ENCODE data around the gene ARHGEF1. TPM values are rescaled to one million over a fixed set of nuclear protein-coding genes. Genes with fewer than 3 reads are reported as not detected.
A peak's percentile ranks its signal among the peaks of the same experiment; 100 is the strongest.
"Not testable (repeated sequence)": the region's sequence is repeated elsewhere in the genome, so short reads cannot be mapped to it uniquely, and the experiment has no call there.

The ARHGEF1 gene
- total RNA-seq, 1 donor from 2014 or later: 37.4 TPM

DNA sequence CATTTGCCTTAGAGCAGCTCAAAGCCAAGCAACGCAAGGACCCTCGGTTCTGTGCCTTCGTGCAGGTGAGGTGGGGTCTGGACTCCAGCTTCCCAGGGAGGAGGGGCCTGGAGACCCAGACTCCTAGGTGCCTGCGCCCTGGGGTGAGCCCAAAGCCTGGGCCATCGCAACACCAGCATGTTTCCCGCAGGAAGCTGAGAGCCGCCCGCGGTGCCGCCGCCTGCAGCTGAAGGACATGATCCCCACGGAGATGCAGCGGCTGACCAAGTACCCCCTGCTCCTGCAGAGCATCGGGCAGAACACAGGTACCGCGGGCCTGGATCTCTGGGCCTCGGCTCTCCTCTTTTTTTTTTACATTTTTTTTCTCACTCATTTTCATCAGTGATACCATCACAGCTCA lies 19.6 kb downstream of the ARHGEF1 start:
- no peak for DNase-seq (ENCODE audit: low spot score)
- no peak for ATAC-seq

- no peak for DNase-seq (ENCODE audit: low spot score)
- ATAC-seq: no peak
Observed at GRCh38 chr19:41903193-41903953, 20.4 kb downstream of the ARHGEF1 start.

DNA sequence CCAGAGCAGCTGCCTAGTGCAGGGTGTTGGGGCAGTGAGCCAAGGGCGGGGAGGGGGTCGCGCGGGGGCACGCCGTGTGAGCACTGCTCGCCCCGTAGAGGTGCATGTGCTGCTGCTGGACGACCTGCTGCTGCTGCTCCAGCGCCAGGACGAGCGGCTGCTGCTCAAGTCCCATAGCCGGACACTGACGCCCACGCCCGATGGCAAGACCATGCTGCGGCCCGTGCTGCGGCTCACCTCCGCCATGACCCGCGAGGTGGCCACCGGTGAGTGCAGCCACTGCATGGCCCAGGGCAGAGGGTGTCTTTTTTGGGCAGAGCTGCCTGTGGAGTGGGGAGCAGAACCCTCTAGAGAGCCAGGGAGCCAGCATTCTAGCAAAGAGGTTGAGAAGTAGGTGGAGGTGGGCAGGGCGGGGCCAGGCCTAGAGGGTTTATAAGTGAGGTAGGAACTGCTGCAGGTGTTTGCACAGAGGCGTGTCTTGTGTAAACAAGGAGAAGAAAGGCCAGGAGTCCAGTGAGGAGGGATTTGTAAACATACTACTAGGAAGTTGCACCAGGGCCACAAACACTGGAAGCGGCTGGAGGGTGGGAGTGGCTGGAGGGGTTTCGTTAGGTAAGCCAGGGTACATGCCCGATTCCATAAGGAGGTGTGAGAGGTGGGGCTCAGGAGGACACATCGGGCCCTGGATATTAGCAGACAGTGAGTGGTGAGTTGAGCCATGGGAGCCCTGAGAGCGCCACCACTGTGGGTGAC lies 21.3 kb downstream of the ARHGEF1 start:
- ATAC-seq: peak; percentile 44

DNA sequence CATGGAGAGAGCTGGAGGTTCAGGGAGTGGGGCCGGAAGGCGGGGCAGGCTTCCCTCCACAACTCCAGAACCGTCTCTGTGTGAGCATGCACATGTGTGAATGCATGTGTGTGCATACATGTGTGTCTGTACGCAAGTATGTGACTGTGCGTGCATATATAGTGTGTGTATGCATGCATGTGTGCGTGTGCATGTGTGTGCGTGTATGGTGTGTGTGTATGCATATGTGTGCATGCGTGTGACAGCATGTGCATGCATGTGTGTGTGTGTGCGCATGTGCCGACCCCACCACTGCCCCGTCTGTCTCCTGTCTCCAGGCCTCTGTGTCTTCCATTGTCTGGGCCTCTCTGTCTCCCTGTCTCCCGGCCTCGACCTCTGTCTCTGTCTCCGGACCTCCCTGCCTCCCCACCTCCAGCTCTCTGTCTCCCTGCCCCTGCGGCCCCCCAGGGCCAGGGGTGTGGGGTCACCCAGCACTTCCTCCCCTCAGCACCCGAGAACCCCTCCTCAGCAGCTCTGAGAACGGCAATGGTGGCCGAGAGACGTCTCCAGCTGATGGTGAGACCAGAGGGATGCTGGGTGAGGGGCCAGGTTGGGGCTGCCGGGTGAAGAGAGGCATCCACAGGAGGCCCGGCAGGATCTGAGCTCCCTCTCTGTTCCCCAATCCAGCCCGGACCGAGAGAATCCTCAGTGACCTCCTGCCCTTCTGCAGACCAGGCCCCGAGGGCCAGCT lies 22.5 kb downstream of the ARHGEF1 start:
- DNase-seq (ENCODE audit: low spot score): no peak

More for the DNA sequence above, 21.3 kb downstream of the ARHGEF1 start:
- no peak for DNase-seq (ENCODE audit: low spot score)

DNA sequence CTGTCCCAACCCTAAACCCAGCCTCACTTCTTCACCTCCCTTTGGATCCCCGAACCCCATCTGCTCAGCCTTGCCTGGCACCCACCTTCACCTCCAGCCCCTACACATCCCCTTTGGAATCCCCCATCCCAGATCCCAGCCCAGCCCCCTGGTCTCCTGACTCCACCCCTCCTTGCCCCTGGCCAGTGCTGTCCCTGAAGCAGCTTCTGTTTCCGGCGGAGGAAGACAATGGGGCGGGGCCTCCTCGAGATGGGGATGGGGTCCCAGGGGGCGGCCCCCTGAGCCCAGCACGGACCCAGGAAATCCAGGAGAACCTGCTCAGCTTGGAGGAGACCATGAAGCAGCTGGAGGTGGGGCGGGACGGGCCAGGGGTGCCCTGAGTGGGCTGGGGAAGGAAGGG lies 23.3 kb downstream of the ARHGEF1 start:
- DNase-seq (ENCODE audit: low spot score) (no peak), ATAC-seq (no peak)

More for the DNA sequence above, 22.5 kb downstream of the ARHGEF1 start:
- ATAC-seq: no peak

- DNase-seq (ENCODE audit: low spot score): no peak
- ATAC-seq: no peak
Observed at GRCh38 chr19:41906916-41907680, 24.1 kb downstream of the ARHGEF1 start.

DNA sequence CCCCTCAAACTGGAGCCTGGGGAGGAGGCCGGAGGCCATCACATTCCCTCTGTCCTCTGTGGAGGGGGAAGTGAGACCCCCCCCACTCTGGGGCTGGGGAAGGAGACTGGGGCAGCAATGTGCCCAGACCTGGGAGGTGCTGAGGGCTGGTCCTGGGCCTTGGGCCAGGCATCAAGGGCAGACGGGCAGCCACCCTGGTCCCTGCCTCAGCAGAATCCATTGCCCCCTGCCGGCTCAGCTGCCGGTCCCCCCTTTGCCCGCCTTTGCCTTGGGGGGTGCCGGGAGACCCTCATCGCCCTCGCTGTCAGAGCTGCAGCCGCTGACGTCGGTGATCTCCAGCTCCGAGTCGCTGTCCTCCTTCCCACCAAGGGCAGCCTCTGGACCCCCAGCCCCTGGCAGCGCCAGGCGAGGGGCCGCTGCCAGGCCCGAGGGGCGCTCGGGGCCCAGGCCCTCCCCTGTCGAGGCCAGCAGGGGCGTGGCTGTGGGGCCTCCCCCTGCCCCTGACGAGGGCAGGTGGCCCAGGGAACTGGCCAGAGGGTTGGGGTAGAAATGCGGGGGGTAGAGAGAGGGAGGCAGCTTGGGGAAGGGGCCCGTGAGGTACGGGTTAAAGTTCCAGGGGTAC lies 25.1 kb downstream of the ARHGEF1 start:
- no peak for DNase-seq (ENCODE audit: low spot score)

DNA sequence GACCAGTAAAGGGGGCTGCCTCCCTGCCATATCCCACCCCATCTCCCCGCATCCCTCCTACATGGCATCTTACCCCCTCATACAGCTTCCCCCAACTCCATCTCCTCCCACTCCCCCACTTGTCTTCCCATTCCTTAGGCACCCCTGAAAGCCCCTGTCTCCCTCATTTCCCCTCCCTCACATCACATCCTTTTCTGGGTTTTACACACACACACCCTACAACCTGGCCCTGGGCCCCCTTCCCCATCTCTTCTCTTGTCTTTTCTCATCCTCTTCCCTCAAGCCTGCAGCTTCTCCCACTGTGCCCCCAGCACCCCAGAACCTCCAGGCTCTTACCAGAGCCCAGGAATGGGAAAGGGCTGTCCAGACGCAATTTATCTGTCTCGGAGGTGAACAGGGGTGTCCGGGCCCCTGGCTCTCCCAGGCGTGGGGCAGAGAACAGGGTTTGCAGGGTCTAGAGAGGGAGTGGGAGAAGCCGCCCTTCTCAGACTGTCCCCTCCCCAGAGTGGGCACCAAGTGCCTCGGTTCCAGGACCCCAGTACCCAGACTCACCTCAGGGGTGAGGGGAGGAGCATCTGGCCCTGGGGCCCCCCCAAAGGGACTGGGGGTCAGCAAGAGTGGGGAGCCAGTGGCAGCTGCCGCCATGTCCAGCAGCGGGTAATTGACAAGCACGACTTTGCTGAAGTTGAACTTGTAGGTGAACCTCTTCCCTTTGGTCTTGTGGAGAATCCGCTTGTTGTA lies 25.9 kb downstream of the ARHGEF1 start:
- ATAC-seq (no peak), DNase-seq (ENCODE audit: low spot score) (no peak)

More for the DNA sequence above, 25.1 kb downstream of the ARHGEF1 start:
- ATAC-seq: no peak

DNA sequence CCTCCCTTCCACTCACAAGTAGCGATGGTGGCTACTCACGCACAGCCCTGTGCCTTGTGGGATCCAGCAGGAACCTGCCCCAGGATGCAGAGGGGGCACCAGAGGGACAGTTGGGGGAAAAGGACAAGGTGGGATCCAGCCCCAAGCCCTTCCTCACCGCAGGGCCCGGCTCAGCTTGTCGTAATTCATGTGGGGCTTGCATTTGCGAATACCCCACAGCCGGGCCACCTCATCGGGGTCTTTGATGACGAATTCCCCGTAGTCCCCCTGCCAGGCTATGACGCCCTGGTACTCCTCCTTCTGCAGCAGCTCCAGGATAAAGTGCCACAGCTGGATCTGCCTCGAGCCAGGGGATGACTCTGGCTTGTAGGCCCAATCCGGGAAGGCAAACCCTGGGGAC lies 26.7 kb downstream of the ARHGEF1 start:
- no peak for ATAC-seq
- DNase-seq (ENCODE audit: low spot score): no peak

GRCh38 chr19:41910240-41910991 lies 27.4 kb downstream of the ARHGEF1 start:
- DNase-seq (ENCODE audit: low spot score) (no peak), ATAC-seq (peak; percentile 4)

DNA sequence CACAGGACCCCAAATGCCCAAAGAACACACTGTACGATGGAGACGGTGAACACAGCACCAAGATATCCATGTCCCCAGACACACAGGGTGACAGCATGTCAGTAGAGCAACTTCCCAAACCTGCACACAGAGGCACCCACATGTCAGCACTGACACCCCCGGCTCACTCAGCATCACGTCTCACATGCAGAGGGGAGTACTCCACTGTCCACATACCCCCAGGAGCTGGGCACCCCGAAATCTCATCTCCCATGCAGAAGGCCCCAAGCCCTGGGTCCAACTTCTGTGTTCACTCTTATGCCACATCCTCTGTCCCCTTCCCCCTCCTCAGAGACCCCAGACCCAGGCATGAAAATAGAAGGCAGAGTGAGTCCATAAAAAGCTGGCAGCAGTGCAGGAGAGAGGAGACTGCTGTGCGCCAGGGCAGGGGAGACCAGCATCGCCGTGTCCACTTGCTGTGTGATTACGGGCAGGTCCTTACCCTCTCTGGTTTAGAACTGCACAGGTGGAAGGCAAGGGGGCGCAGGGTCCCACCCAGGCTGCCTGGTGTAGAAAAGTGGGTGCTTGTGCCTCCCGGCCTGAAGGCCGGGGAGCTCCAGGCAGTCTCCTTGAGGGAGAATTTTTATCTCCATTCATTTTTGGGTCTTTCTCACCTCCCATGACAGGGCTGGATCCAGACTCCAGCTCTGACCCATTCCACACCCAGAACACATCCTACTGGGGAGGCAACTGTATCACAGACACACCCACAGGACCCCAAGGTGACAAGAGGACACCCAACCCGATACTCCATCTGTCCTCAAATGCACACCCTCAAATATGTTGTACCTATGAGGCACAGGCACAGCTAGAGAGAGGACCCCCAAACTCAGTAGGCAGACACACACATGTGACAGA lies 28.3 kb downstream of the ARHGEF1 start:
- ATAC-seq: no peak
- no peak for DNase-seq (ENCODE audit: low spot score)

DNA sequence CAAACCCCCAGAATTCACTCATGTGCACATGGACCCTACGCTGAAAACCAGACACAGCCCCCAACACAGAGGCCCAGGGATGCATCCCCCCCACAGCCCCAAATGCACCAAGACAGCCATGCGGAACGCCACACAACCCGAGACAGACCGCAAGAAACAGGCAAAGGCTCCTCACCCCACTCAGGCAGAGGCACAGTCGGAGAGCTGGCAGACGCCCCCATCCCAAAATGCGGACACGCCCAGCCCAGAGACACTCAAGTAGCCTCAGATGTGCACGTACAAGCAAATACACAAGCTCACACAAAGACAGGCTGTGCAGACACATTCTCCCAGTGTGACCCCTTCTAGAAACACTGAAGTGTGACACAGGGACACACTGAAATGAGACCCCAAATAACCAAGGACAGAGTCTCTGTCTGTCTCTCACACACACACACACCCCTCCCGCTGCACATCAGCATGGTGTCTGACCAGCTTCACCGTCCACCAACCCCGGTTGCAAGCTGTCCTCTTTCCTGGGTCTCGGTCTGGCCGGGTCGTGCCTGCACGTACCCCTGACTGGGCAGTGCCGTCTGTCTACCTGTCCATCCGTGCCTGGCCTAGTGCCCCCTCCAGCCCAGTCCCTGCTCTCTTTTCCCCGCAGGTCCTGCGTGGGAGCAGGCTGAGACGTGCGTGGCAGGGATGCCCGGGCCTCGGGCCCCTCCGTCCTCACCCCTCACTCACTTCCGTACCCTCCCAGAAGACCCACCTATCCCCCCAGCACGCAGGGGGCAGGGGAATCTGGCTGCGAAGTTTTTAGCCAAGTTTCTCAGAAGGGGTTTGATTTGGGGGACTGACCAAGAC lies 29.1 kb downstream of the ARHGEF1 start:
- DNase-seq (ENCODE audit: low spot score): no peak
- ATAC-seq: no peak

GRCh38 chr19:41912899-41913537 lies 30.0 kb downstream of the ARHGEF1 start:
- ATAC-seq: no peak
- no peak for DNase-seq (ENCODE audit: low spot score)

GRCh38 chr19:41913538-41914423 lies 30.8 kb downstream of the ARHGEF1 start:
- no peak for ATAC-seq
- DNase-seq (ENCODE audit: low spot score): no peak

GRCh38 chr19:41914424-41914834 lies 31.4 kb downstream of the ARHGEF1 start:
- not testable (repeated sequence) for DNase-seq (ENCODE audit: low spot score)

More at GRCh38 chr19:41914424-41914834, 31.4 kb downstream of the ARHGEF1 start:
- ATAC-seq: not testable (repeated sequence)

Data from left lobe of liver (tissue), 2 donors.